Measurements from ENCODE around the gene ARL15.

Gene ARL15

GRCh38 chr5:54259090-54259489, 51.3 kb downstream of the ARL15 start:
- no peak overlapping the region for H3K9ac ChIP-seq (ENCODE audit: low read depth, low read length)
- H3K27me3 ChIP-seq (ENCODE audit: insufficient read depth, low read length): no peaks in the 10 kb centered on the region
- no peaks in the 10 kb centered on the region for H3K36me3 ChIP-seq (ENCODE audit: insufficient read depth, low read depth, low read length)
- H3K9me3 ChIP-seq (ENCODE audit: insufficient read depth, low read depth, low read length): no peaks in the 10 kb centered on the region
- H3K27ac ChIP-seq (ENCODE audit: low read length): no peak overlapping the region
- peaks cover 5% of the 10 kb centered on the region; the same call in 1 of the 2 replicates for H3K4me1 ChIP-seq (ENCODE audit: insufficient read depth, low read length)
- no peak overlapping the region for H3K4me3 ChIP-seq (ENCODE audit: low read length)

GRCh38 chr5:54257366-54258118, 52.8 kb downstream of the ARL15 start:
- no peaks in the 10 kb centered on the region for H3K27me3 ChIP-seq (ENCODE audit: insufficient read depth, low read length)
- H3K9me3 ChIP-seq (ENCODE audit: insufficient read depth, low read depth, low read length): no peaks in the 10 kb centered on the region
- no peak overlapping the region for H3K27ac ChIP-seq (ENCODE audit: low read length)
- H3K36me3 ChIP-seq (ENCODE audit: insufficient read depth, low read depth, low read length): no peaks in the 10 kb centered on the region
- H3K4me1 ChIP-seq (ENCODE audit: insufficient read depth, low read length): peaks cover 5% of the 10 kb centered on the region; the same call in 1 of the 2 replicates
- H3K9ac ChIP-seq (ENCODE audit: low read depth, low read length): no peak overlapping the region
- H3K4me3 ChIP-seq (ENCODE audit: low read length): no peak overlapping the region

GRCh38 chr5:54254482-54255198, 55.7 kb downstream of the ARL15 start:
- no peaks in the 10 kb centered on the region for H3K36me3 ChIP-seq (ENCODE audit: insufficient read depth, low read depth, low read length)
- no peaks in the 10 kb centered on the region for H3K27me3 ChIP-seq (ENCODE audit: insufficient read depth, low read length)
- 0 out of 2 replicates have a peak, but pooled peaks cover 9% of the 10 kb centered on the region for H3K4me1 ChIP-seq (ENCODE audit: insufficient read depth, low read length)
- H3K9me3 ChIP-seq (ENCODE audit: insufficient read depth, low read depth, low read length): no peaks in the 10 kb centered on the region
- H3K27ac ChIP-seq (ENCODE audit: low read length): no peak overlapping the region
- no peak overlapping the region for H3K4me3 ChIP-seq (ENCODE audit: low read length)
- no peak overlapping the region for H3K9ac ChIP-seq (ENCODE audit: low read depth, low read length)

- H3K4me3 ChIP-seq (ENCODE audit: low read length): no peak overlapping the region
Measured at GRCh38 chr5:54251981-54252380, 58.4 kb downstream of the ARL15 start.

GRCh38 chr5:54249210-54250028, 61.0 kb downstream of the ARL15 start:
- H3K4me3 ChIP-seq (ENCODE audit: low read length): no peak overlapping the region
- no peaks in the 10 kb centered on the region for H3K36me3 ChIP-seq (ENCODE audit: insufficient read depth, low read depth, low read length)
- H3K9me3 ChIP-seq (ENCODE audit: insufficient read depth, low read depth, low read length): no peaks in the 10 kb centered on the region
- H3K27ac ChIP-seq (ENCODE audit: low read length): no peak overlapping the region
- H3K9ac ChIP-seq (ENCODE audit: low read depth, low read length): no peak overlapping the region
- H3K4me1 ChIP-seq (ENCODE audit: insufficient read depth, low read length): 0 out of 2 replicates have a peak, but pooled peaks cover 11% of the 10 kb centered on the region
- H3K27me3 ChIP-seq (ENCODE audit: insufficient read depth, low read length): no peaks in the 10 kb centered on the region

More at GRCh38 chr5:54251981-54252380, 58.4 kb downstream of the ARL15 start:
- H3K36me3 ChIP-seq (ENCODE audit: insufficient read depth, low read depth, low read length): no peaks in the 10 kb centered on the region
- no peak overlapping the region for H3K27ac ChIP-seq (ENCODE audit: low read length)
- H3K9ac ChIP-seq (ENCODE audit: low read depth, low read length): no peak overlapping the region
- no peaks in the 10 kb centered on the region for H3K9me3 ChIP-seq (ENCODE audit: insufficient read depth, low read depth, low read length)
- H3K4me1 ChIP-seq (ENCODE audit: insufficient read depth, low read length): 0 out of 2 replicates have a peak, but pooled peaks cover 11% of the 10 kb centered on the region
- H3K27me3 ChIP-seq (ENCODE audit: insufficient read depth, low read length): no peaks in the 10 kb centered on the region

- Histone ChIP-seq H3K9me3 (ENCODE audit: insufficient read depth, low read depth, low read length) (no peaks in the 10 kb centered on the region), H3K4me3 (ENCODE audit: low read length) (no peak overlapping the region), H3K36me3 (ENCODE audit: insufficient read depth, low read depth, low read length) (no peaks in the 10 kb centered on the region), H3K9ac (ENCODE audit: low read depth, low read length) (no peak overlapping the region), H3K4me1 (ENCODE audit: insufficient read depth, low read length) (0 out of 2 replicates have a peak, but pooled peaks cover 9% of the 10 kb centered on the region), H3K27ac (ENCODE audit: low read length) (no peak overlapping the region), H3K27me3 (ENCODE audit: insufficient read depth, low read length) (no peaks in the 10 kb centered on the region)
Measured at GRCh38 chr5:54247226-54247625, 63.1 kb downstream of the ARL15 start.

- Histone ChIP-seq H3K9me3 (ENCODE audit: insufficient read depth, low read depth, low read length) (no peaks in the 10 kb centered on the region), H3K9ac (ENCODE audit: low read depth, low read length) (no peak overlapping the region), H3K27me3 (ENCODE audit: insufficient read depth, low read length) (no peaks in the 10 kb centered on the region), H3K27ac (ENCODE audit: low read length) (no peak overlapping the region), H3K4me3 (ENCODE audit: low read length) (no peak overlapping the region), H3K4me1 (ENCODE audit: insufficient read depth, low read length) (no peaks in the 10 kb centered on the region), H3K36me3 (ENCODE audit: insufficient read depth, low read depth, low read length) (no peaks in the 10 kb centered on the region)
Measured at GRCh38 chr5:54243483-54244080, 66.8 kb downstream of the ARL15 start.

- no peak overlapping the region for H3K27ac ChIP-seq (ENCODE audit: low read length)
- H3K4me3 ChIP-seq (ENCODE audit: low read length): no peak overlapping the region
- H3K36me3 ChIP-seq (ENCODE audit: insufficient read depth, low read depth, low read length): no peaks in the 10 kb centered on the region
- H3K27me3 ChIP-seq (ENCODE audit: insufficient read depth, low read length): no peaks in the 10 kb centered on the region
- no peaks in the 10 kb centered on the region for H3K9me3 ChIP-seq (ENCODE audit: insufficient read depth, low read depth, low read length)
- H3K4me1 ChIP-seq (ENCODE audit: insufficient read depth, low read length): no peaks in the 10 kb centered on the region
- H3K9ac ChIP-seq (ENCODE audit: low read depth, low read length): no peak overlapping the region
Measured at GRCh38 chr5:54242297-54242696, 68.1 kb downstream of the ARL15 start.

- Histone ChIP-seq H3K9me3 (ENCODE audit: insufficient read depth, low read depth, low read length) (no peaks in the 10 kb centered on the region), H3K27me3 (ENCODE audit: insufficient read depth, low read length) (no peaks in the 10 kb centered on the region), H3K27ac (ENCODE audit: low read length) (no peak overlapping the region), H3K4me1 (ENCODE audit: insufficient read depth, low read length) (no peaks in the 10 kb centered on the region), H3K36me3 (ENCODE audit: insufficient read depth, low read depth, low read length) (no peaks in the 10 kb centered on the region), H3K9ac (ENCODE audit: low read depth, low read length) (no peak overlapping the region), H3K4me3 (ENCODE audit: low read length) (no peak overlapping the region)
Measured at GRCh38 chr5:54234304-54234933, 76.0 kb downstream of the ARL15 start.

GRCh38 chr5:54230936-54231685, 79.3 kb downstream of the ARL15 start:
- Histone ChIP-seq H3K27ac (ENCODE audit: low read length) (no peak overlapping the region), H3K9me3 (ENCODE audit: insufficient read depth, low read depth, low read length) (no peaks in the 10 kb centered on the region), H3K4me3 (ENCODE audit: low read length) (no peak overlapping the region), H3K9ac (ENCODE audit: low read depth, low read length) (no peak overlapping the region), H3K4me1 (ENCODE audit: insufficient read depth, low read length) (no peaks in the 10 kb centered on the region), H3K36me3 (ENCODE audit: insufficient read depth, low read depth, low read length) (no peaks in the 10 kb centered on the region), H3K27me3 (ENCODE audit: insufficient read depth, low read length) (no peaks in the 10 kb centered on the region)

Measured in iPS-20b (cell line).